Ovary (tissue), 9 donors: Measurements from ENCODE around the gene ARHGEF37. TPM values are rescaled to one million over a fixed set of nuclear protein-coding genes. Genes with fewer than 3 reads are reported as not detected.

Experiments used
- DNase-seq, 5 donors: peaks; one replicate each; pipeline ENCODE4 v3.0.0-alpha.2; 2019 to 2020
- H3K27ac ChIP-seq, 2 donors: fragments of 200-600 bp; one replicate each; pipeline versions ENCODE4 v1.5.1 to v1.8.0; 2019 to 2022
- H3K27me3 ChIP-seq: fragments of 200-600 bp; one replicate; pipeline ENCODE4 v1.8.0; 2022
- H3K36me3 ChIP-seq: fragments of 200-600 bp; sonication (generic); one replicate; pipeline ENCODE4 v1.5.1; 2019
- H3K4me1 ChIP-seq: one replicate; pipeline ENCODE4 v1.8.1; 2013; ENCODE audit warnings: mild to moderate bottlenecking, moderate library complexity; ENCODE audit not compliant: insufficient read depth
- H3K4me3 ChIP-seq: fragments of 200-600 bp; sonication (generic); one replicate; pipeline ENCODE4 v1.5.1; 2017
- H3K9me3 ChIP-seq, 2 donors: fragments of 200-600 bp in 1 of 2; sonication (generic) in 1 of 2; one replicate each; pipeline versions ENCODE4 v1.5.1 to v1.8.1; 2013 to 2019; ENCODE audit warnings: mild to moderate bottlenecking in 1 of 2, moderate library complexity in 1 of 2
- CTCF ChIP-seq, 3 donors: fragments of 450-650 bp in 2 of 3; fragments of 200-600 bp in 1 of 3; IDR thresholded peaks; one replicate each; pipeline versions ENCODE4 v1.5.1 to v1.8.0; 2016 to 2022; ENCODE audit warnings: antibody characterized with exemption in 3 of 3, mild to moderate bottlenecking in 1 of 3
- EP300 ChIP-seq: sonication (generic); formaldehyde crosslinking; IDR thresholded peaks from one replicate; pipeline ENCODE4 v1.6.1; 2017; ENCODE audit warnings: antibody characterized with exemption
- POLR2A ChIP-seq: fragments of 450-650 bp; IDR thresholded peaks from one replicate; pipeline ENCODE4 v1.6.1; 2017; ENCODE audit warnings: antibody characterized with exemption, mild to moderate bottlenecking, moderate library complexity
- WGBS, 3 donors: extraction: QIAGEN DNeasy Blood & Tissue Kit in 1 of 3; methylation state at CpG; one replicate each; pipeline versions ENCODE4 v1.1.5 to v1.1.7; 2013 to 2017; 5-methylcytosine and 5-hydroxymethylcytosine counted together
- intact Hi-C, 4 donors: fragments of 100-400 bp; cut with DNase I; formaldehyde crosslinking; loops; one replicate each; pipeline versions ENCODE4 v1.11.0 to v1.15.1; 2022 to 2023
- polyA plus RNA-seq, 2 donors: library from polyadenylated mRNA; stranded (reverse); fragments of 200-250 nt in 1 of 2; fragments of 350-450 nt in 1 of 2; fragmentation: Illumina TruSeq in 1 of 2; extraction: RNeasy Lipid Tissue Mini Kit (QIAGEN cat#74804) in 1 of 2; gene quantifications; one replicate each; pipeline ENCODE4 v1.2.3, GENCODE V29; 2013 to 2014
- total RNA-seq, 7 donors: library from RNA; depleted of rRNA in 2 of 7; stranded (reverse); fragments of >200 nt in 2 of 7; fragmentation: NEBNext Ultra II Directional in 3 of 7; extraction: Animal tissue kit (Norgen Biotek cat#: 25700) in 3 of 7; gene quantifications; one replicate each; pipeline versions ENCODE4 v1.1.0 to v1.2.4, GENCODE V29; 2016 to 2023
- donor health status: DM: no; HTN: no; CAD: no; lungs with moderate emphysema.
- donor health status: DM: no; HTN: no; CAD: no.
- donor health status: Bipolar disorder and iron deficiency.
- donor health status: DM: yes; HTN: yes; CAD: no.
- donor health status: DM: no; HTN: no; CAD: no.
- donor health status: DM: yes; HTN: yes; CAD: no.

The ARHGEF37 gene
- total and polyA plus RNA-seq, 9 donors = 4.1 to 9.9 (median 6.2) TPM

GRCh38 chr5:149609640-149610219, 28.4 kb downstream of the ARHGEF37 start:
- DNase-seq = no peak
- intact Hi-C loops = no loop called here
- H3K27ac ChIP-seq = no peak overlapping the region

GRCh38 chr5:149610589-149611255, 29.4 kb downstream of the ARHGEF37 start:
- Histone ChIP-seq H3K9me3 (no peaks in the 10 kb centered on the region), H3K4me1 (no peaks in the 10 kb centered on the region), H3K27me3 (no peaks in the 10 kb centered on the region), H3K36me3 (peaks cover 2% of the 10 kb centered on the region), H3K27ac (no peak overlapping the region), H3K4me3 (no peak overlapping the region)
- 97 to 100% (median 98%) methylated on average over 4 of the region's 4 CpGs for WGBS, 3 donors
- intact Hi-C loops = no loop called here
- DNase-seq = no peak
- TF ChIP-seq POLR2A (no peak), EP300 (no peak), CTCF (IDR thresholded peaks at IDR 0.05) (no peak)

More at GRCh38 chr5:149609640-149610219, 28.4 kb downstream of the ARHGEF37 start:
- Histone ChIP-seq H3K4me3 (no peak overlapping the region), H3K9me3 (no peaks in the 10 kb centered on the region), H3K36me3 (peaks cover 2% of the 10 kb centered on the region), H3K4me1 (no peaks in the 10 kb centered on the region), H3K27me3 (no peaks in the 10 kb centered on the region)
- TF ChIP-seq POLR2A (no peak), CTCF (IDR thresholded peaks at IDR 0.05) (no peak), EP300 (no peak)
- WGBS, 3 donors = 90 to 97% (median 93%) methylated on average over 14 of the region's 14 CpGs

GRCh38 chr5:149611326-149611725, 30.0 kb downstream of the ARHGEF37 start:
- Histone ChIP-seq H3K27me3 (no peaks in the 10 kb centered on the region), H3K9me3 (no peaks in the 10 kb centered on the region), H3K4me3 (no peak overlapping the region), H3K27ac (no peak overlapping the region), H3K36me3 (peaks cover 2% of the 10 kb centered on the region), H3K4me1 (no peaks in the 10 kb centered on the region)
- DNase-seq = peak in 4 of 5 donors; percentile 41 to 75 (median 46)
- 22 to 34% (median 28%) methylated on average over 5 of the region's 5 CpGs for WGBS, 3 donors
- intact Hi-C loops = no loop called here
- TF ChIP-seq POLR2A = no peak
- no peak for TF ChIP-seq CTCF (IDR thresholded peaks at IDR 0.05)
- no peak for TF ChIP-seq EP300

- Histone ChIP-seq H3K27ac (no peak overlapping the region), H3K36me3 (peaks cover 2% of the 10 kb centered on the region)
Measured at GRCh38 chr5:149614034-149614907, 33.0 kb downstream of the ARHGEF37 start.

More at GRCh38 chr5:149614034-149614907, 33.0 kb downstream of the ARHGEF37 start:
- Histone ChIP-seq H3K27me3 (no peaks in the 10 kb centered on the region), H3K4me1 (no peaks in the 10 kb centered on the region), H3K9me3 (no peaks in the 10 kb centered on the region), H3K4me3 (no peak overlapping the region)
- WGBS, 3 donors = 94 to 97% (median 97%) methylated on average over 8 of the region's 8 CpGs
- no peak for TF ChIP-seq CTCF (IDR thresholded peaks at IDR 0.05)
- TF ChIP-seq EP300 = no peak
- TF ChIP-seq POLR2A = no peak
- no peak for DNase-seq
- intact Hi-C loops = no loop called here
